GM18519 (cell line): Measurements from ENCODE around the gene DENND4A.

Source experiments
- ATAC-seq: cut with Tn5 transposase; IDR thresholded peaks from one replicate; pipeline ENCODE4 v1.9.1; 2021; ENCODE audit warnings: mild to moderate bottlenecking, moderate library complexity; ENCODE audit not compliant: unreplicated experiment, low FRiP score

Gene DENND4A

GRCh38 chr15:65792138-65792987 lies at the start of gene DENND4A:
DENND4A (minus strand) TSS chr15:65792293; CDS start chr15:65756450, 35,843 bp downstream.
- ATAC-seq, result peak; percentile 58

- ATAC-seq, result no peak
These were observed 49.2 kb upstream of the DENND4A start for GRCh38 chr15:65841121-65841930.

- no peak for ATAC-seq
These were observed 47.9 kb upstream of the DENND4A start for GRCh38 chr15:65839985-65840384.

- no peak for ATAC-seq
These were observed 47.3 kb upstream of the DENND4A start for GRCh38 chr15:65839354-65839901.

- ATAC-seq, result no peak
These were observed 45.5 kb upstream of the DENND4A start for GRCh38 chr15:65837301-65838294.

- no peak for ATAC-seq
These were observed 44.6 kb upstream of the DENND4A start for GRCh38 chr15:65836665-65837064.

GRCh38 chr15:65835447-65835846 lies 43.4 kb upstream of the DENND4A start:
- ATAC-seq, result no peak

- no peak for ATAC-seq
These were observed 42.6 kb upstream of the DENND4A start for GRCh38 chr15:65834603-65835282.

GRCh38 chr15:65833501-65834205 lies 41.6 kb upstream of the DENND4A start:
- no peak for ATAC-seq

- no peak for ATAC-seq
These were observed 40.7 kb upstream of the DENND4A start for GRCh38 chr15:65832549-65833364.

GRCh38 chr15:65829130-65829764 lies 37.2 kb upstream of the DENND4A start:
- no peak for ATAC-seq

- ATAC-seq, result no peak
These were observed 36.5 kb upstream of the DENND4A start for GRCh38 chr15:65828585-65828984.

- no peak for ATAC-seq
These were observed 35.0 kb upstream of the DENND4A start for GRCh38 chr15:65827065-65827464.

GRCh38 chr15:65824941-65825544 lies 33.0 kb upstream of the DENND4A start:
- no peak for ATAC-seq

GRCh38 chr15:65824031-65824743 lies 32.1 kb upstream of the DENND4A start:
- ATAC-seq, result no peak

GRCh38 chr15:65822316-65822715 lies 30.2 kb upstream of the DENND4A start:
- ATAC-seq, result no peak

GRCh38 chr15:65821070-65821469 lies 29.0 kb upstream of the DENND4A start:
- ATAC-seq, result no peak
